HG03175 (cell line): ENCODE data around the gene INO80E.

Experiments
- ATAC-seq: cut with Tn5 transposase; IDR thresholded peaks from one replicate; pipeline ENCODE4 v1.9.1; 2021; ENCODE audit warnings: mild to moderate bottlenecking, moderate library complexity; ENCODE audit not compliant: unreplicated experiment

Gene INO80E

GRCh38 chr16:29991571-29991904, 4.5 kb upstream of the INO80E start:
- ATAC-seq = no peak

GRCh38 chr16:29992344-29992967, 3.6 kb upstream of the INO80E start:
- ATAC-seq = no peak

- ATAC-seq = no peak
Observed at GRCh38 chr16:29993191-29993902, 2.7 kb upstream of the INO80E start.

- ATAC-seq = no peak
Observed at GRCh38 chr16:29993903-29994599, 2.0 kb upstream of the INO80E start.

GRCh38 chr16:29994600-29995323, 1.3 kb upstream of the INO80E start:
- ATAC-seq = peak; percentile 31

- ATAC-seq = peak; percentile 58
Observed at GRCh38 chr16:29995324-29995910, 624 bp upstream of the INO80E start, which contains the start of gene HIRIP3. TSS of gene HIRIP3 (minus strand) at chr16:29995617. CDS start at chr16:29995605, 12 bp downstream.

GRCh38 chr16:29996766-29997250, 767 bp downstream of the INO80E start:
- ATAC-seq = no peak

GRCh38 chr16:29999605-30000004, 3.6 kb downstream of the INO80E start:
- ATAC-seq = no peak

GRCh38 chr16:30000735-30001631, 4.9 kb downstream of the INO80E start:
- ATAC-seq = no peak

GRCh38 chr16:30002614-30003346, 6.7 kb downstream of the INO80E start:
- ATAC-seq = no peak

GRCh38 chr16:30003670-30004423, 7.8 kb downstream of the INO80E start:
- no peak for ATAC-seq

GRCh38 chr16:30004424-30004776, 8.4 kb downstream of the INO80E start:
- no peak for ATAC-seq

GRCh38 chr16:30004811-30005242, 8.8 kb downstream of the INO80E start:
- ATAC-seq = no peak

- no peak for ATAC-seq
Observed at GRCh38 chr16:30005341-30006094, 9.5 kb downstream of the INO80E start.

GRCh38 chr16:30006095-30006473, 10.0 kb downstream of the INO80E start:
- ATAC-seq = no peak

GRCh38 chr16:30006659-30007377, 10.8 kb downstream of the INO80E start:
- no peak for ATAC-seq

- no peak for ATAC-seq
Observed at GRCh38 chr16:30007378-30007895, 11.4 kb downstream of the INO80E start.
